PC-9 (cell line): Measurements from ENCODE around the gene LSM3. TPM values are rescaled to one million over a fixed set of nuclear protein-coding genes. Genes with fewer than 3 reads are reported as not detected.

Experiments
- BruUV-seq: library from RNA; stranded (reverse); fragments of 400-500 nt; replicated peaks from 2 replicates; lab custom pipeline; 2021; lab: Mats Ljungman, UMichigan
- CTCF ChIA-PET: fragments of 300-600 bp; sonication (Branson Sonifier 250); formaldehyde crosslinking; loops from one replicate; lab custom pipeline; 2022; ENCODE audit warnings: antibody characterized with exemption; lab: Charles Lee
- POLR2A ChIA-PET: fragments of 300-600 bp; sonication (Branson Sonifier 250); formaldehyde crosslinking; loops from one replicate; lab custom pipeline; 2022; ENCODE audit warnings: antibody characterized with exemption; ENCODE audit not compliant: unreplicated experiment; lab: Charles Lee
- DNase-seq, 2 experiments: peaks; one replicate each; pipeline versions ENCODE4 v3.0.0 to v3.0.0-alpha.2; 2015 to 2022; ENCODE audit warnings: mixed read lengths in 1 of 2
- H2AFZ ChIP-seq: fragments of 200-600 bp; sonication (generic); 2 replicates; pipeline ENCODE4 v1.8.1; 2017; ENCODE audit warnings: antibody characterized with exemption
- H3F3A ChIP-seq: fragments of 200-600 bp; sonication (generic); 2 replicates; pipeline ENCODE4 v1.8.1; 2017; ENCODE audit warnings: antibody characterized with exemption, mild to moderate bottlenecking, low read depth; ENCODE audit not compliant: insufficient read depth
- H3K27ac ChIP-seq: fragments of 200-600 bp; sonication (generic); 2 replicates; pipeline ENCODE4 v1.6.1; 2016; ENCODE audit warnings: mixed run types
- H3K27me3 ChIP-seq: fragments of 200-600 bp; sonication (generic); 2 replicates; pipeline ENCODE4 v1.6.1; 2016; ENCODE audit warnings: low read depth, mixed run types; ENCODE audit not compliant: insufficient read depth
- H3K36me3 ChIP-seq: fragments of 200-600 bp; sonication (generic); 2 replicates; pipeline ENCODE4 v1.6.1; 2016; ENCODE audit warnings: low read depth, mixed run types
- H3K4me1 ChIP-seq: fragments of 200-600 bp; sonication (generic); replicated peaks from 2 replicates; pipeline ENCODE4 v1.6.1; 2016; ENCODE audit warnings: mixed run types; ENCODE audit not compliant: insufficient read depth
- H3K4me2 ChIP-seq: fragments of 200-600 bp; sonication (generic); 2 replicates; pipeline ENCODE4 v1.6.1; 2017; ENCODE audit warnings: mixed run types
- H3K4me3 ChIP-seq: fragments of 200-600 bp; sonication (generic); 2 replicates; pipeline ENCODE4 v1.6.1; 2016; ENCODE audit warnings: mixed run types
- H3K79me2 ChIP-seq: fragments of 200-600 bp; sonication (generic); 2 replicates; pipeline ENCODE4 v1.6.1; 2017; ENCODE audit warnings: low read depth, mixed run types
- H3K9me2 ChIP-seq: fragments of 200-600 bp; sonication (generic); 2 replicates; pipeline ENCODE4 v1.8.1; 2017; ENCODE audit warnings: mild to moderate bottlenecking; ENCODE audit not compliant: insufficient read depth
- H3K9me3 ChIP-seq: fragments of 200-600 bp; sonication (generic); 2 replicates; pipeline ENCODE4 v1.8.1; 2016; ENCODE audit warnings: low read depth; ENCODE audit not compliant: insufficient read depth
- H4K20me1 ChIP-seq: fragments of 200-600 bp; sonication (generic); 2 replicates; pipeline ENCODE4 v1.8.1; 2017; ENCODE audit not compliant: insufficient read depth
- EZH2 ChIP-seq: fragments of 200-600 bp; sonication (generic); IDR thresholded peaks from 2 replicates; pipeline ENCODE4 v1.8.0; 2017; ENCODE audit warnings: antibody characterized with exemption, low read depth
- intact Hi-C: fragments of 100-400 bp; cut with micrococcal nuclease; formaldehyde crosslinking; loops from one replicate; pipeline ENCODE4 v1.10.0; 2022; ENCODE audit not compliant: unreplicated experiment
- total RNA-seq: library from RNA; stranded (reverse); gene quantifications from 2 replicates; pipeline ENCODE4 v1.2.3, GENCODE V29; 2021
- TF ChIP-seq, protein P1 (sequence below): fragments of 200-600 bp; sonication (generic); conservative IDR thresholded peaks from 2 replicates; pipeline ENCODE4 v1.6.1; 2017; ENCODE audit warnings: mixed run types, antibody characterized with exemption, mild to moderate bottlenecking, moderate library complexity

Gene LSM3
- total RNA-seq, 1 experiment from 2014 or later, result 18.3 TPM

DNA sequence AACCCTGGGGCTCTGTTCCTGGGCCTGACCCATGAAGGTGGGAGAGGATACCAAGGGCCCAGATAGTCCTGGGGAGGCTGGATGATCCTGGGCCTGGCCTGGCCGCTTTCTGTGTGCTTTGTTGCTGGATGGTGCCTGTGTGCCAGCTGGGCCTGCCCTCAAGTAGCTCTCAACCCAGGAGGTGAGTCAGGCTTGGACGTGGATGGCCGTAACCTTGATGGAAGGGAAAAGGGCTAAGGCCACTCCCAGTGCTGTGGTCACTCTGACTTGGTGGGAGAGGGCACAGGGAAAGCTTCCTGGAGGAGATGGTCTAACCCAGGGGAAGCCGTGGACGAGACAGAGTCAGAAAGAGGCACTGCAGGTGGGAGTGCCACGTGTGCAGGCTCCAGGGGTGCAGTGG lies 44.3 kb upstream of the LSM3 start:
- Histone ChIP-seq H3K4me2 (no peak overlapping the region), H3K9me3 (no peaks in the 10 kb centered on the region), H3K79me2 (0 out of 2 replicates have a peak, but pooled peaks cover 4% of the 10 kb centered on the region), H3K27ac (no peak overlapping the region), H4K20me1 (peaks cover 5% of the 10 kb centered on the region; the same call in 1 of the 2 replicates), H3F3A (0 out of 2 replicates have a peak, but pooled peaks cover 16% of the 10 kb centered on the region), H3K4me3 (no peak overlapping the region), H2AFZ (no peak overlapping the region), H3K27me3 (no peaks in the 10 kb centered on the region), H3K9me2 (no peaks in the 10 kb centered on the region), H3K4me1 (peaks cover 12% of the 10 kb centered on the region), H3K36me3 (peaks cover 32% of the 10 kb centered on the region)
- BruUV-seq, result no TSS peak
- no peak for TF ChIP-seq EZH2
- TF ChIP-seq, protein P1, sequence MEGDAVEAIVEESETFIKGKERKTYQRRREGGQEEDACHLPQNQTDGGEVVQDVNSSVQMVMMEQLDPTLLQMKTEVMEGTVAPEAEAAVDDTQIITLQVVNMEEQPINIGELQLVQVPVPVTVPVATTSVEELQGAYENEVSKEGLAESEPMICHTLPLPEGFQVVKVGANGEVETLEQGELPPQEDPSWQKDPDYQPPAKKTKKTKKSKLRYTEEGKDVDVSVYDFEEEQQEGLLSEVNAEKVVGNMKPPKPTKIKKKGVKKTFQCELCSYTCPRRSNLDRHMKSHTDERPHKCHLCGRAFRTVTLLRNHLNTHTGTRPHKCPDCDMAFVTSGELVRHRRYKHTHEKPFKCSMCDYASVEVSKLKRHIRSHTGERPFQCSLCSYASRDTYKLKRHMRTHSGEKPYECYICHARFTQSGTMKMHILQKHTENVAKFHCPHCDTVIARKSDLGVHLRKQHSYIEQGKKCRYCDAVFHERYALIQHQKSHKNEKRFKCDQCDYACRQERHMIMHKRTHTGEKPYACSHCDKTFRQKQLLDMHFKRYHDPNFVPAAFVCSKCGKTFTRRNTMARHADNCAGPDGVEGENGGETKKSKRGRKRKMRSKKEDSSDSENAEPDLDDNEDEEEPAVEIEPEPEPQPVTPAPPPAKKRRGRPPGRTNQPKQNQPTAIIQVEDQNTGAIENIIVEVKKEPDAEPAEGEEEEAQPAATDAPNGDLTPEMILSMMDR, result no peak
- ChIA-PET POLR2A (no interaction called here), CTCF (no interaction called here)
- intact Hi-C loops, result no loop called here
- DNase-seq, result no peak

DNA sequence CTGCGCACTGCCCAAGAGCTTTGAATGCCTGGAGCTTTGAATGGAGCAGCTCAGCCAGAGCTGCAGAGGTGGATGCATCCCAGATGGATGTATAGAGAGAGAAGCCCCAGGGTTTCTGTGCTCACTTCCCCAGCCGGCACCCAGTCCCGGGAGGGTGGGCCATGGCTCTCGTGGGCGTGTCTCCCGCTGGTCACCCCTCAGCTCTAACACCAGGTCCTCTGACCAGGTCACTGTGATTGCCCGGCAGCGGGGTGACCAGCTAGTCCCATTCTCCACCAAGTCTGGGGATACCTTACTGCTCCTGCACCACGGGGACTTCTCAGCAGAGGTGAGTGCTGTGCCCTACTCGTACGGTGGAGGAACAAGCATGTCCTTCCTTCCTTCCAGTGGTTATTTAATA lies 43.0 kb upstream of the LSM3 start:
- Histone ChIP-seq H3K27me3 (no peaks in the 10 kb centered on the region), H3K79me2 (no peaks in the 10 kb centered on the region), H3K27ac (no peak overlapping the region), H3K4me2 (no peak overlapping the region), H3K36me3 (peaks cover 22% of the 10 kb centered on the region), H3K4me1 (peaks cover 12% of the 10 kb centered on the region), H2AFZ (no peak overlapping the region), H3K9me2 (no peaks in the 10 kb centered on the region), H3K9me3 (no peaks in the 10 kb centered on the region), H4K20me1 (peaks cover 5% of the 10 kb centered on the region; the same call in 1 of the 2 replicates), H3K4me3 (no peak overlapping the region), H3F3A (0 out of 2 replicates have a peak, but pooled peaks cover 16% of the 10 kb centered on the region)
- DNase-seq, result no peak
- ChIA-PET POLR2A (no interaction called here), CTCF (no interaction called here)
- no peak for TF ChIP-seq EZH2
- TF ChIP-seq, protein P1, result no peak
- intact Hi-C loops, result no loop called here
- BruUV-seq, result no TSS peak

DNA sequence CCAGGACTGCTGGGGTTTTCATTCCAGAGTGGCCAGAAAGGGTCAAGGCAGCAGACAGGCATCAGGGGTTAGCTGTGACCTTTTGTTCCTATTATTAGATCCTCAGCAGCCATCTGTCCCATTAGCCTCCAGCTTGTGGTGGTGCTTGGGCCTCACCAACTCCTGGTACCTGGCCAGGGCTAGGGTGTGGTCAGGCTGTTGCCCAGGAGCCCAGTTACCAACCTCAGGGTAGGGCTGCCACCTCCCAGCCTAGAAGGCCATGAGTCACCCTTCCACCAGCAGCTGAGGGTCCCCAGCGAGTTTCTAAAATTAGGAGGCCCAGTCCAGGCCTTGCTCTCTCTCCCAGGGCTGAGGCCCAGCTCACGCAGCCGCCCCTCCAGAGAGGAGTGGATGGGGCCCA lies 41.6 kb upstream of the LSM3 start:
- H3K36me3 ChIP-seq, result peaks cover 15% of the 10 kb centered on the region
- H2AFZ ChIP-seq, result no peak overlapping the region
- H3K27ac ChIP-seq, result no peak overlapping the region
- TF ChIP-seq, protein P1, result no peak
- TF ChIP-seq EZH2, result no peak
- no peak overlapping the region for H3K4me2 ChIP-seq
- no peaks in the 10 kb centered on the region for H3K9me2 ChIP-seq
- DNase-seq, result peak; percentile 51 to 83
- ChIA-PET CTCF (no interaction called here), POLR2A (interaction anchor here (0.6 to 1.0 kb wide), 3 partner anchors 11 to 1660 kb away, joined by 3 to 14 read pairs (median 5); partner anchors contain the start of genes CHCHD4 and TMEM43)
- H3F3A ChIP-seq, result peaks cover 18% of the 10 kb centered on the region; the same call in 1 of the 2 replicates
- H3K79me2 ChIP-seq, result no peaks in the 10 kb centered on the region
- H4K20me1 ChIP-seq, result no peaks in the 10 kb centered on the region
- intact Hi-C loops, result loop anchor here (2.0 kb wide), 1 partner anchor 42 kb away; the partner anchor contains the start of genes LSM3 and XPC
- no TSS peak for BruUV-seq
- peaks cover 14% of the 10 kb centered on the region for H3K4me1 ChIP-seq
- H3K27me3 ChIP-seq, result no peaks in the 10 kb centered on the region
- H3K4me3 ChIP-seq, result no peak overlapping the region
- no peaks in the 10 kb centered on the region for H3K9me3 ChIP-seq
